ENCODE data around the gene SERPINA5. TPM values are rescaled to one million over a fixed set of nuclear protein-coding genes. Genes with fewer than 3 reads are reported as not detected.

The SERPINA5 gene
- polyA plus RNA-seq, 3 donors: 13.2 to 15.2 (median 13.3) TPM

- DNase-seq (ENCODE audit: low read depth in 3 of 3, low spot score in 2 of 3): no peak
These were observed 31.9 kb upstream of the SERPINA5 start for GRCh38 chr14:94548999-94549985.

GRCh38 chr14:94550041-94550440, 31.2 kb upstream of the SERPINA5 start:
- no peak for DNase-seq (ENCODE audit: low read depth in 3 of 3, low spot score in 2 of 3)

GRCh38 chr14:94555991-94556390, 25.2 kb upstream of the SERPINA5 start:
- no peak for DNase-seq (ENCODE audit: low read depth in 3 of 3, low spot score in 2 of 3)

- no peak for DNase-seq (ENCODE audit: low read depth in 3 of 3, low spot score in 2 of 3)
These were observed 23.9 kb upstream of the SERPINA5 start for GRCh38 chr14:94557327-94557726.

GRCh38 chr14:94558842-94559241, 22.4 kb upstream of the SERPINA5 start:
- DNase-seq (ENCODE audit: low read depth in 3 of 3, low spot score in 2 of 3): no peak

- no peak for DNase-seq (ENCODE audit: low read depth in 3 of 3, low spot score in 2 of 3)
These were observed 21.5 kb upstream of the SERPINA5 start for GRCh38 chr14:94559638-94560290.

GRCh38 chr14:94560291-94560665, 20.9 kb upstream of the SERPINA5 start:
- no peak for DNase-seq (ENCODE audit: low read depth in 3 of 3, low spot score in 2 of 3)

- DNase-seq (ENCODE audit: low read depth in 3 of 3, low spot score in 2 of 3): no peak
These were observed 20.2 kb upstream of the SERPINA5 start, which contains the start of gene SERPINA4 for GRCh38 chr14:94560751-94561655. SERPINA4 (plus strand) TSS chr14:94561442; CDS start chr14:94563483, 2,041 bp downstream.

- no peak for DNase-seq (ENCODE audit: low read depth in 3 of 3, low spot score in 2 of 3)
These were observed 19.6 kb upstream of the SERPINA5 start for GRCh38 chr14:94561656-94562010.

- DNase-seq (ENCODE audit: low read depth in 3 of 3, low spot score in 2 of 3): no peak
These were observed 19.2 kb upstream of the SERPINA5 start for GRCh38 chr14:94562022-94562421.

GRCh38 chr14:94562941-94563883, 18.0 kb upstream of the SERPINA5 start:
- DNase-seq (ENCODE audit: low read depth in 3 of 3, low spot score in 2 of 3): no peak

- DNase-seq (ENCODE audit: low read depth in 3 of 3, low spot score in 2 of 3): no peak
These were observed 16.8 kb upstream of the SERPINA5 start for GRCh38 chr14:94564381-94564780.

- no peak for DNase-seq (ENCODE audit: low read depth in 3 of 3, low spot score in 2 of 3)
These were observed 13.0 kb upstream of the SERPINA5 start for GRCh38 chr14:94568186-94568585.

GRCh38 chr14:94569381-94570001, 11.7 kb upstream of the SERPINA5 start:
- DNase-seq (ENCODE audit: low read depth in 3 of 3, low spot score in 2 of 3): no peak

GRCh38 chr14:94570002-94570400, 11.2 kb upstream of the SERPINA5 start:
- DNase-seq (ENCODE audit: low read depth in 3 of 3, low spot score in 2 of 3): no peak

- DNase-seq (ENCODE audit: low read depth in 3 of 3, low spot score in 2 of 3): no peak
These were observed 10.8 kb upstream of the SERPINA5 start for GRCh38 chr14:94570440-94570839.

- no peak for DNase-seq (ENCODE audit: low read depth in 3 of 3, low spot score in 2 of 3)
These were observed 9.8 kb upstream of the SERPINA5 start for GRCh38 chr14:94571395-94571794.

GRCh38 chr14:94571950-94572349, 9.3 kb upstream of the SERPINA5 start:
- DNase-seq (ENCODE audit: low read depth in 3 of 3, low spot score in 2 of 3): no peak

GRCh38 chr14:94572637-94573303, 8.5 kb upstream of the SERPINA5 start:
- no peak for DNase-seq (ENCODE audit: low read depth in 3 of 3, low spot score in 2 of 3)
